HG02981 (cell line): ENCODE measurements around the gene TRPM1.
"Not testable (repeated sequence)": the region's sequence is repeated elsewhere in the genome, so short reads cannot be mapped to it uniquely, and the experiment has no call there.

Experiments
- ATAC-seq: cut with Tn5 transposase; IDR thresholded peaks from one replicate; pipeline ENCODE4 v1.9.1; 2021; ENCODE audit warnings: mild to moderate bottlenecking, moderate library complexity; ENCODE audit not compliant: unreplicated experiment

TRPM1 gene

DNA sequence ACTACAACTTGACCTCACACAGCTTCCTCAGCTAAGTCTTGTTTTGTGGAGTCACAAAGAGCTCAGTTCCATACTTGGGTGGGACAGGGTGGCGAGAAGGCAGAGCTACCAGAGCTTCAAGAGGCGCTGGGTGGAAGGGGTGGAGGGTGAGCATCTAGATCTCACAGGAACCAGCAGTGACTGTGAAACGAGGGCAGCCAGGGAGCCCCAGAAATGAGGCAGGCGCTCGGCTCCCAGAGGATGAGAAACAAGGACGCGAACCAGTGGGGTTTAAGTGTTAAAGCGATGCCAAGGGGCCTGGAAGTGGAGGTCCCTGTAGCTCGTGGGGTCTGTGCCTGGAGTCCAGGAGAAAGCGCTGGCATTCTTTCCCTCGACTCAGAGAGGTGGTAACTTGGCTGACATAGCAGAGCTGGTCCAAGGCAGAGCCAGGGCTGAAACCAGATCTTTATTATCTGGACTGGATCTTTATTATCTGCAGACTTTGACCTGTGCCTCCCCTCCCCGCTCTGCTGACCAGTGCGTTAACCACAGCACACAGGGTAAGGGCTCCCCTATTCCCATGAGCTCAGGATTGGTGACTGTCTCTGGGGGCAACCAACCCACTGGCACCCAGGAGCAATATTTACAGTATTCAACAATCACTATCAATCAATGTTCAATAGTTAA is 26.2 kb upstream of the TRPM1 start:
- ATAC-seq: no peak

GRCh38 chr15:31125061-31125460 is 23.5 kb upstream of the TRPM1 start:
- no peak for ATAC-seq

GRCh38 chr15:31116423-31117030 is 15.0 kb upstream of the TRPM1 start:
- ATAC-seq: no peak

DNA sequence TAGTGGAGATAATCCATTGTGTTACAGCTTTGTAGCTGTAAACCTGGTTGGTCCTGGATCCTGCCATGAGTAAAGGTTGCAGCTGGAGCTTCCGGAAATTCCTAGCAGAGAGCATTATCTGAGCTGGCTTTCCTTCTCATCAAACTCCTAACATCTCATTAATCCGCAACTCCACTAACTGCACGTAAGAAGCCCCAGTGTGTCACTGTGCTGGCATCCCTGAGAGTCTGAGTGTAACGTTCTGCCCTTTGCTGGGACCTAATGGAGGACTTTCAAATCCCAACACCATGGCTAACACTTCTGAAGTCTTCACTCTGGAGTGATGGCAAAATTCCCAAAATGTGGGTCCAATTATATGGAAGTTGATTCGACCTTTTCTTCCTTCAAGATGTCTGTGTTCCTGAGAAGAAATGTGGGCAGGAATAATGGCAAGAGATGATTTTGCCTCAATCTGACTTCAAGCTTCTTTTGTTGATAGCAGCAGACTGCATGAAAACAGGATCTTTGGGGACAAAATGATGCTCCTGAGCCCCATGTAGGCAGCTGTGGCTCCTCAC is 9.6 kb upstream of the TRPM1 start:
- ATAC-seq: no peak

DNA sequence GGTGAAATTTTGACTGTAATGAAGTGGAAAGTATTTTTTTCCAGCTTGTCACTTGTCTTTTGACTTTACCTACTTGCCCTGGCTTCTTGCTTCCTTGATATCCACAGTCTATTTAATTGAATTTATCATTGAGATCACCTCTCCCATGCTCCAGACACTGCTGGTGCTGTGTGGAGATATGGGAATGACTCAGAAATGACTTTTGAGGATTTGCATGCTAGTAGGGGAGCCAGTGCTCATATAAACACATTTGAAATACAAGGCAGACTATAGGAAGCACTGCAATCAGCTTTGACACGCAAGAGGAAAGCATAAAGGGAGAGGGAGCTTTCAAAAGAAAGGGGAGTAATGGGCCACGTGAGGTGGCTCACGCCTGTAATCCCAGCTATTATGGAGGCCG is 7.3 kb upstream of the TRPM1 start:
- no peak for ATAC-seq

- no peak for ATAC-seq
Observed at GRCh38 chr15:31106495-31107300, 5.2 kb upstream of the TRPM1 start.

DNA sequence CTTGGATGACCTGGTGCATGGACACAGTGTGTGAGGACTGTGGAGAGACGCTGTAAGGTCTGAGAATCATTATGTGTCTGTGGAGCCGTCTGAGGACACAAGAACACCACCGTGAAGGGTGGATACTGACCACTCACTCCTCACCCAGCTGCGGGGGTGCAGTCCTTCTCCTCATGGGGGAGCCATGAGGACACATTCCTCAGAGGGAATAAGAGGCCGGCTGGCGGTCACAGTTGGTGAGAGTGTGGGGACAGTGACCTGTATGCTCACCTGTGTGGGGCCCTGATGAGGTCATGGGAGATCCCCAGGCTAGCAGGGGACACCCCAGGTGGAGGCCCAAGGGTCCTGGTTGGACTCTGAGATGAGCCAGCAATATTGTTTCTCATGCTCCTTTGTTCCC is 2.5 kb upstream of the TRPM1 start:
- ATAC-seq: no peak

GRCh38 chr15:31102374-31103342 is 1.1 kb upstream of the TRPM1 start:
- ATAC-seq: no peak

DNA sequence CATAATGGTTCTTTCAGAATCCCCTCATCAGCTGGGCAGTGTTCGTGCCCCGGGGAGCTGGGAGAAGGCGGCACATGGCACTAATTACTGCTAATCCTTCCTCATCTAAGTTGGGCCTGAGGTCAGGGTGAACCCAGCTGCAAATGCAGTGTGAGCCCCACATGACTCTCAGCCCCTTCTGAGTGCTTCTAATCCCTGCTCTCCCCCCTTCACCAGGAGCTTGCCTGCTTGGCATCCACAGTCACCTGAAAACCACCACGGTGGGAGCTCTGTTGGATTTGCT is 455 bp upstream of the TRPM1 start:
- ATAC-seq: no peak

GRCh38 chr15:31100738-31101137 is 787 bp downstream of the TRPM1 start:
- no peak for ATAC-seq

DNA sequence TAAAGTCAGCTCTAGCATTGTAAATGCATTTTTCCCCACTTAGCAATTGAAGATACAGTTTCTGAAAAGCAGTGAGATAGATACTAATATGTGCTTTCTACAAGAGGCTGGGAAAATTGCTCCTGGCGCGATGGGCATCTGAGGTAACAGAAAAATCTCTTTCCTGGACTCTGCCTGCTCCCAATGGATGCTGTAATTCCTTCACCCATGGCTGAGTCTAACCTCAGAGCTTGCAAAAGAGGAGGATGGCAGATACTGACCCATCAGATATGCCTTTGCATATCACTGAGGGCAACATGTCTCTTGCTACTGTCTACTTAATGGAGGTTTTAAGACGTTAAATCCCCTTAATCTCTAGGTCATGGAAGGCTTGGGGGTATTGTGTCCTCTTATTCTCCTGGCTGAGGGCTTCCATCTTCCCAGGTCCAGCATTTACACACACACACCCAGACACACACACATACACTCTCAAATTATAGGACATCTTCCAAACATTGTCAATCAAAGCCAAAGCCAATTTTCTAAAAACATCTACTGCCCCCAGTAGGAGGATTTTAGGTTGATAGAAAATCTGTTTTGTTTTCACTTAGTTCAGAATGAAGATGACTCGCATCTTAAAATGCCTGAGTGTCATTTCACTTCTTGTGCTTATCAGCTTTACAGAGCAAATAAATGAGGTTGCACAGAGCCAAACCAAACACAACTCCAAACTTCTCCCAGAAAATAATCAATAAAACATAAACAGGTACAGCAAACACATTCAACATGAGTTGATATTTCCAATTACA is 2.4 kb downstream of the TRPM1 start:
- no peak for ATAC-seq

- no peak for ATAC-seq
Observed at GRCh38 chr15:31098491-31098917, 3.0 kb downstream of the TRPM1 start.

GRCh38 chr15:31096563-31096962 is 5.0 kb downstream of the TRPM1 start:
- no peak for ATAC-seq

DNA sequence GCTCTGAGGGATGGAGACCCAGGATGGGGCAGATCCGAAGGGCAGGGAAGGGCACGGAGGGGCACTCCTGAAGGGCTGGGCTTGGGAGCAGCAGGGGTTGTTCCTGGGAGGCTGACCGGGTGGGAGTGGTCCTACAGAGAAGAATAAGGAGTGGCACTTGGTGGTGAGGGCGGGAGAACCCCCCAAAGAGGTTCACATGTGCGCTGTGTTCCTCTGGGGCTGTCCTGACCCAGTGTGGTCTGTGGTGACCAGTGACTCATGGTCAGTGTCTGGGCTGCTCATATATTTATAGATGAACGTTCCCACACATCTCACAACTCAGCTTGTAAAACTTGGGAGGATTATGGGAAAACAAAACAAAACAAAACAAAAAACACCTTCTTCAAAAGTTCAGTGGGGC is 10.0 kb downstream of the TRPM1 start:
- ATAC-seq: no peak

GRCh38 chr15:31090766-31091165 is 10.8 kb downstream of the TRPM1 start:
- ATAC-seq: no peak

GRCh38 chr15:31089368-31090047 is 12.0 kb downstream of the TRPM1 start:
- ATAC-seq: no peak

- no peak for ATAC-seq
Observed at GRCh38 chr15:31088672-31089367, 12.7 kb downstream of the TRPM1 start.

- not testable (repeated sequence) for ATAC-seq
Observed at GRCh38 chr15:31088041-31088440, 13.5 kb downstream of the TRPM1 start.

- ATAC-seq: no peak
Observed at GRCh38 chr15:31086344-31086743, 15.2 kb downstream of the TRPM1 start.
